Measurements from ENCODE around the gene DEAF1.
"Not testable (repeated sequence)": the region's sequence is repeated elsewhere in the genome, so short reads cannot be mapped to it uniquely, and the experiment has no call there.

DNA sequence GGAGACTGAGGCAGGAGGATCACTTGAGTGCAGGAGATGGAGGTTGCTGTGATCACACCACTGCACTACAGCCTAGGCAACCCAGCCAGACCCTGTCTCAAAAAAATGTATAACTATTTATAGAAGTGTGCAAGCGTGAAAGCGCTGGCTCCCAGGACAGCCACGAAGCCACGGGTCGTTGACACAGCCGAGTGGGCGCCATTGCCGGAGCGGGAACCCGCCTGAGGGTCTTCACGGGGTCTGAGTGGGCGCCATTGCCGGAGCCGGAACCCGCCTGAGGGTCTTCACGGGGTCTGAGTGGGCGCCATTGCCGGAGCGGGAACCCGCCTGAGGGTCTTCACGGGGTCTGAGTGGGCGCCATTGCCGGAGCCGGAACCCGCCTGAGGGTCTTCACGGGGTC is 39.5 kb upstream of the DEAF1 start:
- TF ChIP-seq, protein P1, sequence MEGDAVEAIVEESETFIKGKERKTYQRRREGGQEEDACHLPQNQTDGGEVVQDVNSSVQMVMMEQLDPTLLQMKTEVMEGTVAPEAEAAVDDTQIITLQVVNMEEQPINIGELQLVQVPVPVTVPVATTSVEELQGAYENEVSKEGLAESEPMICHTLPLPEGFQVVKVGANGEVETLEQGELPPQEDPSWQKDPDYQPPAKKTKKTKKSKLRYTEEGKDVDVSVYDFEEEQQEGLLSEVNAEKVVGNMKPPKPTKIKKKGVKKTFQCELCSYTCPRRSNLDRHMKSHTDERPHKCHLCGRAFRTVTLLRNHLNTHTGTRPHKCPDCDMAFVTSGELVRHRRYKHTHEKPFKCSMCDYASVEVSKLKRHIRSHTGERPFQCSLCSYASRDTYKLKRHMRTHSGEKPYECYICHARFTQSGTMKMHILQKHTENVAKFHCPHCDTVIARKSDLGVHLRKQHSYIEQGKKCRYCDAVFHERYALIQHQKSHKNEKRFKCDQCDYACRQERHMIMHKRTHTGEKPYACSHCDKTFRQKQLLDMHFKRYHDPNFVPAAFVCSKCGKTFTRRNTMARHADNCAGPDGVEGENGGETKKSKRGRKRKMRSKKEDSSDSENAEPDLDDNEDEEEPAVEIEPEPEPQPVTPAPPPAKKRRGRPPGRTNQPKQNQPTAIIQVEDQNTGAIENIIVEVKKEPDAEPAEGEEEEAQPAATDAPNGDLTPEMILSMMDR (IDR thresholded peaks at IDR 0.05), result not testable (repeated sequence)
- not testable (repeated sequence) for TF ChIP-seq POLR2AphosphoS5, POLR2A, EP300 (IDR thresholded peaks at IDR 0.05)

All from suprapubic skin (tissue), 4 donors.